CD4-positive, alpha-beta T cell treated with Interleukin-2 at 100 ng/mL for 4 hours (primary cell): ENCODE data around the gene DLG1.

ENCODE experiments used
- DNase-seq: peaks from one replicate; pipeline ENCODE4 v3.0.0-alpha.2; 2020; ENCODE audit warnings: low spot score

Gene DLG1

DNA sequence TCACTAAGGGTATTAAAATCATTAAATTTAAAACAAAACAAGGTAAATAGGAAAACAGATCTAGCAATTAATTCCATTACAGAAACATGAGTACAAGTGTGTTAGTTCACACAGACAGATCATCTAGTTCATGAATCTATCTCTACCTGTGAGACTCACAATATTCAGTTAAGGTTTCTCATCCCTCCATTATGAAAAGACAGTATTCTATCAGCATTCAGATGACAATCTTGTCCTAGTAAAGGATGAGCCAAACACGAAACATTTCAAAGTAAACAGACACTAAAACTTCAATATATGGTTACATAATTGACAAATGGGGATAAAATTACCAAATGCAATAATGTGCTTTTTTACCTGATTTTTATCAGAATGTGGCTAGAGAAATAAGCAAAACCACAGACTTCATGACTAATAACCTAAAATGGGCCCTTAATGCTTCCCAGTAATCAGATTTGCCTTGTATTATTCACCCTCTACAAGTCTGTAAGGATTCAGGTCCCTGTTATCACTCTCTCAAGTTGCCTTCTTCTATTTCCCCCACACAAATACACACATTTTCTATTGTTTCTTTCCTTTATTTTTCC lies 126.8 kb downstream of the DLG1 start:
- no peak for DNase-seq

DNA sequence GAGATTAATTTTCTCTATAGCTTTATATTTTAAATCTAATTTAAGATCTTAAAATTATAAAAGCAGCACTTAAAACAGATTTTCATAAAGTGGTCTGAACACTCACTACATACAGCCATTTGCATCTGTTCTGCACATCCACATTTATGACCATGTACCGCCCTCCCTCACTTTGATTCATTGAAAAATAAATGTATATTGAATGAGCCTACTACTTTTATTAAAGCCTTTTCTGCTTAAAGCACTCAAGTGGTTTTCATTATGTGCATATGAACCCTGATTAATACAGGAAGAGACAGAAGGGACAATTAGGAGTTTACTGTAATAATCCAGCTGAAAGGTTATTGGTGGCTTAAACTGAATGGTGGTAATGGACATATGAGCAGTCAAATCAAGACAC lies 129.4 kb downstream of the DLG1 start:
- no peak for DNase-seq

- DNase-seq: peak; percentile 41
Measured at GRCh38 chr3:197168606-197169005, 129.8 kb downstream of the DLG1 start.

GRCh38 chr3:197168063-197168462 lies 130.3 kb downstream of the DLG1 start:
- DNase-seq: no peak

GRCh38 chr3:197167549-197167948 lies 130.9 kb downstream of the DLG1 start:
- DNase-seq: no peak

DNA sequence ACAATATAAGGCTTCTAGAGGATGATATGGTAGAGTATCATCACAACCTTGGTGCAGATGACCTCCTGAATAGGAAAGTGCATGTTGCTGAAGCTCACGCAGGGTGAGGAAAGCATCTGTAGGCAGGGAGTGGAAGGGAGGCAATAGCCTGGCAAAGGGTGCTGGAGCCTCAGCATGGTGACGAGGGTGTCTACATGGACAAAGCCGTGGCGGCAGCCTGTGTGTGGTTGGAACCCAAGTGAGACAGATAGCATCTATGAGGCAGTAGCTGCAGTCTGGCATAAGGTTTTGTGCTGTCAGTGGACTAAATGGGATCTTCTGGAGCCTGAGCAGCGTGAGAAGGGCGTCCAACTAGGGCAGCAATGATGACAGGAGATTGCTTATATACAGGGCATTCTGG lies 132.5 kb downstream of the DLG1 start:
- DNase-seq: no peak

DNA sequence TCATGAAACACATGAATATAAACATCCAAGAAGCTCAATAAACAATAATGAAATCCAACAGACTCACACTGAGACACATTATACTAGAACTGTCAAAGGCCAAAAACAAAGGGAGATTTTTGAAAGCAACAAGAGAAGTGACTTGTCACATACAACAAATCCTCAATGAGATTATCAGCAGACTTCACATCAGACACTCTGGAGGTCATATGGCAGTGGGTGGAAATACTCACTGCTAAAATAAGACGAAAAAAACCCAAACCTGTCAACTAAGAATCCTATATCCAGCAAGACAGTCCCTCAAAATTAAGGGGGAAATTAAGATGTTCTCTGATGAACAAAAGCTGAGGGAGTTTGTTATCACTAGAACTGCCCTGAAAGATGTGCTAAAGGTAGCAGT lies 143.4 kb downstream of the DLG1 start:
- no peak for DNase-seq

DNA sequence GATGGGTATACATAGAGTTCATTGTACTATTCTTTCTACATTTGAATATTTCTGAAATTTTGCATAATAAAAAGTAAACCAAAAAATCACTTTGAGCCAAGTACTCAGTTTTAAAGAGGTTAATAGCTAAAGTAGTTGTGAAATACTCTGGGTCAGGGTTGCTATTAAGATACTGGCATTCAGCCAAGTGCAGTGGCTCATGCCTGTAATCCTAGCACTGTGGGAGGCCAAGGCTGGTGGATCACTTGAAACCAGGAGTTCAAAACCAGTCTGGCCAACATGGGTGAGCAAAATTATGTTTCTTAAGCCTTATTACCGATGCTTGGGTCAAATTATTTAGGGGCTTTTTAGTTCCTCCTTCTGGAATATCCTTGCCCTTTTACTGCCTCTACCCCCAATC lies 146.8 kb downstream of the DLG1 start:
- no peak for DNase-seq

DNA sequence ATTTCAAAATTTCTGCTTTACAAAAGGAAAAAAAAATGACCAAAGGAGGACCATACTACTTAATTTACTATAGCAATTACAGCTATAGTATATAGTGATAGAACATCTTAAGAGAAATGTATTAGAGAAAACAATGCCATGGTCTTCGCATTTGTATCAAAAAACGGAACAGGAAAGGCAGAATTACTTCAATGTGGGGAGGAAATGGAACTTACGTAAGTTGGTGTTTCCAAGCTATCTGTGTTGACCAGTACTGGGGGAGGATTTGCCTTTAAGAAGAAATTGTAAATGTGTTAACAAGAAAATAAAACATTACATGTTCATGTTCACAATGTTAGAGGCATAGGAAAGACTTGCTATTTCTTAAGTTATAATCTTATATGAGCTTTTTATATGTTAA lies 148.9 kb downstream of the DLG1 start:
- DNase-seq: no peak

DNA sequence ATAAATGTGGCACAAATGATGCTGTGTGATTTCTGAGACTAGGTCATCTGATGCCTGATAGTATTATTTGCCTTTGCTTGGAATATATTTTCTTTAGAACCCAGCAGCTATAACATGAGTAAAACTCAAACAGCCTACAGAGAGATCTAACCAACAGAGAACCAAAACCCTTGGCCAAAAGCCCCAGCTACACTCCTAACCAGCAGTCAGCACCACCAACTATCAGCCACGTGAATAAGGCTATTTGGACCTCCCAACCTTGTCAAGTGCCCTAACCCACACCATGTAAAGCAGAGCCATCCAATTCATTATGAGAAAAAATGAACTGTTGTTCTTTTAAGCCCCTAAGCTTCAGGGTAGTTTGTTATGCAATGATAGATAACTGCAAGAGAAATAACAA lies 154.2 kb downstream of the DLG1 start:
- DNase-seq: no peak

- no peak for DNase-seq
Measured at GRCh38 chr3:197139586-197139985, 158.8 kb downstream of the DLG1 start.

- DNase-seq: no peak
Measured at GRCh38 chr3:197137751-197138150, 160.7 kb downstream of the DLG1 start.

DNA sequence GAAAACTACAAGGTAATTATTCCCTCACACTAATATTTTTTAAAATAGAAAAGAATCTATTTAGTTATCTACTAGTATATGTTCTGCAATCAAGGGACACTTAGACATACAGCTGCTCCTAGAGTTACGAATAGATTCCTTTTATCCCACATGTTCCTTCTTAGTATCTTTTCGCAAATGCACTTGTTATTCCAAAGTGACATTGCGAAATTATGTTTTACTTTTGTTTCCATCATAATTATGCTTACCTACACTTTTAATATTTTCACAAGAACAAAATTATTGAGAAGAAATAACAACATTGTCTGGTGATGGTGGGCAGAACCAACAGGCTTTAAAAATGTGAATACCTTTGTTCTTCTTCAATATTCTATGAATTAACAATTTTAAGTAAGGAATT lies 161.7 kb downstream of the DLG1 start:
- no peak for DNase-seq

DNA sequence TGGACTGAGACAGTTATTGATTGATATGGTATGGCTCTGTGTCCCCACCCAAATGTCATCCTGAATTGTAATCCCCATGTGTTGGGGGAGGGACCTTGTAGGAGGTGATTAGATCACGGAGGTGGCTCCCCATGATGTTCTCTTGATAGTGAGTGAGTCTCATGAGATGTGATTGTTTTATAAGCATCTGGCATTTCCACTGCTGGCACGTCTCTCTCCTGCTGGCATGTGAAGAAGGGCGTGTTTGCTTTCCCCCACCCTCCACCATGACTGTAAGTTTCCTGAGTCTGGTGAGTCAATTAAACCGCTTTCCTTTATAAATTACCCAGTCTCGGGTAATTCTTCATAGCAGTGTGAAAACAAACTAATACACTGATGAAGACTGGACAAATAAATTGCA lies 163.2 kb downstream of the DLG1 start:
- DNase-seq: no peak

DNA sequence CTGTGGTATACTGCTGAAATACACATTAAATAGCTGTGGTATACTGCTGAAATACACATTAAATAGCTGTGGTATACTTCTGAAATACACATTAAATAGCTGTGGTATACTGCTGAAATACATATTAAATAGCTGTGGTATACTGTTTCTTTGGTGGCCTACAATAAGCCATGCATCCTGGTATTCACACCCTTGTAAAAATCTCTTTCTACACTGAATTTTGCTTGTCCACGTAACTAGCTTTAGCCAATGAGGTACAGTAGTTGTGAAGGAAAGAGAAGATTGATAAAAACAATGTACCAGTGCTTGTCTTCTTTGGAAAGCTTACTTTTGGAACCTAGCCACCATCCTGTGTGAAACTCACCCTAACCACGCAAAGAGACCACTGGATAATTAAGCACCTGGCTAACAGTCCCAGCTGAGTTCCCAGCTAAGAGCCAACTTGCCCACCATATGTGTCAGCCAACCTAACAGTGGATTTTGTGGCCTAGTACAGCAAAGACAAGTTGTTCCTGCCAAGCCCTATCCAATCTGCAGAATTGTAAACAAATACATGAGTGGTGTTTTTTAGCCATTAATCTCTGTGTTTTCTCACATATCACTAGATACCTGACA lies 165.4 kb downstream of the DLG1 start:
- no peak for DNase-seq

GRCh38 chr3:197125636-197126035 lies 172.8 kb downstream of the DLG1 start:
- no peak for DNase-seq

GRCh38 chr3:197124713-197125112 lies 173.7 kb downstream of the DLG1 start:
- DNase-seq: no peak

GRCh38 chr3:197122394-197122793 lies 176.0 kb downstream of the DLG1 start:
- no peak for DNase-seq

GRCh38 chr3:197117114-197117513 lies 181.3 kb downstream of the DLG1 start:
- DNase-seq: no peak

DNA sequence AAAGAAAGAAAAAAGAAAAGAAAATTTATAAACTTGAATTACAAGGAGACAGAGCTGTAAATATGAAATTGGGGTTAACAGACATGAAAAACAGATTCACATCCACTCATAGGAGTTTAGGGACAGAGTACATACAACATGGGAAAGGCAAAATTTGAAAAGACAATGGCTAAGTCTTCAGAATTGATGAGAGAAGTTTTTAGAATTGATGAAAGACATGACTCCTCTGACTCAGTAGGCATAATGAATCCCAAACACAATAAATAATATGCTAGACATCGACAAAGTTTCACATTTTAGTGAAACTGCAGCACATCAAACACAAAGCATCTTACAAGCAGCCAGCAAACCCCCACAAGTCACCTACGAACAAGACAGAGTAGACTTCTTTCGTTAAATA lies 184.4 kb downstream of the DLG1 start:
- no peak for DNase-seq

GRCh38 chr3:197111685-197112084 lies 186.7 kb downstream of the DLG1 start:
- no peak for DNase-seq

- DNase-seq: no peak
Measured at GRCh38 chr3:197105786-197106185, 192.6 kb downstream of the DLG1 start.

DNA sequence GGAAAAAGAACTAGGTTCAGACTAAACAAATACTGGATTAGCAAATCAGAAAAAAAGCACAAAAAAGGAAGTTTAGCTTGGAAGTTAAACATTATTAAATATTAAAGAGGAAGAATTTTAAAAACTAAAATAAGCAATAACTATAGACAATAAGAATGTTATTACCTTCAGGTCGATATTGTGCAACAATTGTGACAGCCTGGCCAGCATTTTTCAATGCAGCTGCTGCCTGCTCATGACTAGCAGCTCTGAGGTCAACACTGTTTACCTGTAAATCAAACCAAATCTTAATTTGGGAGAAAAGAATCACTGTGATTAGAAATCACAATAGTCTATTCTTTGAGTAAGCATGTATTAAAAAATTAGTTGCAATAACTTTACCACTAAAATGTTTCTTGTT lies 193.7 kb downstream of the DLG1 start:
- DNase-seq: no peak

- no peak for DNase-seq
Measured at GRCh38 chr3:197103766-197104165, 194.6 kb downstream of the DLG1 start.
